Smooth muscle cell of bladder (primary cell): Measurements from ENCODE around the gene MAGEA10. TPM values are rescaled to one million over a fixed set of nuclear protein-coding genes. Genes with fewer than 3 reads are reported as not detected.

Source experiments
- total RNA-seq: library from RNA; depleted of rRNA; stranded (reverse); fragments of >200 nt; gene quantifications from 2 replicates; pipeline ENCODE4 v1.2.3, GENCODE V29; 2014

The MAGEA10 gene
- total RNA-seq = not detected in 2 replicates

DNA sequence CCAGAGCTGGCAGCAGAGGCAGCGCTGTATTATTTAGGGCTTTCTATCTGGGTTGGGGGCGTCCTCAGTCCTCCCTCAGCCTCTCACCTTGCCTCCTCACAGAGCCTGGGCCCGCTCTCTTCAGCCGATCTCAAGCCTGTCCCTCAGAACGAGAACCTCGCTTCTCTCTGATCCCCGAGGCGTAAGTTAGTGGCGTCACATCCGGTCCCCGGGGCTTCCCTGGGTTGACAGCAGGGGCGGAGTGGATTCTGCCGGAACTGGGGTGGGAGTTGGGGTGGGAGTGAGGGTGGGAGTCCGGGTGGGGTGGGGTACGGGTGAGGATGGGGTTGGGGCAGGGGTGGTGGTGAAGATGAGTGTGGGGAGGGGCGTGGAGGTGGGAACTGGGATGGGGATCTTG is at the start of gene MAGEA10:
TSS of gene MAGEA10 (minus strand) at position 190 of the 397 bp plus-strand sequence. CDS start 2,957 bp downstream, outside the sequence.

Other genes starting within 250 kb of the MAGEA10 start
- not detected in 2 replicates for gene MAGEA4, start 225.7 kb downstream of the MAGEA10 start, total RNA-seq
- 34.1 and 58.4 TPM in 2 replicates for gene GABRE, start 163.9 kb downstream of the MAGEA10 start, total RNA-seq